Activated CD4-positive, CD25-positive, alpha-beta regulatory T cell (primary cell): ENCODE data around the gene IL22RA1.

ENCODE experiments used
- DNase-seq, 4 experiments: peaks; one replicate each; lab custom pipeline; 2025; lab: John Stamatoyannopoulos, UW

Gene IL22RA1, protein sequence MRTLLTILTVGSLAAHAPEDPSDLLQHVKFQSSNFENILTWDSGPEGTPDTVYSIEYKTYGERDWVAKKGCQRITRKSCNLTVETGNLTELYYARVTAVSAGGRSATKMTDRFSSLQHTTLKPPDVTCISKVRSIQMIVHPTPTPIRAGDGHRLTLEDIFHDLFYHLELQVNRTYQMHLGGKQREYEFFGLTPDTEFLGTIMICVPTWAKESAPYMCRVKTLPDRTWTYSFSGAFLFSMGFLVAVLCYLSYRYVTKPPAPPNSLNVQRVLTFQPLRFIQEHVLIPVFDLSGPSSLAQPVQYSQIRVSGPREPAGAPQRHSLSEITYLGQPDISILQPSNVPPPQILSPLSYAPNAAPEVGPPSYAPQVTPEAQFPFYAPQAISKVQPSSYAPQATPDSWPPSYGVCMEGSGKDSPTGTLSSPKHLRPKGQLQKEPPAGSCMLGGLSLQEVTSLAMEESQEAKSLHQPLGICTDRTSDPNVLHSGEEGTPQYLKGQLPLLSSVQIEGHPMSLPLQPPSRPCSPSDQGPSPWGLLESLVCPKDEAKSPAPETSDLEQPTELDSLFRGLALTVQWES

DNA sequence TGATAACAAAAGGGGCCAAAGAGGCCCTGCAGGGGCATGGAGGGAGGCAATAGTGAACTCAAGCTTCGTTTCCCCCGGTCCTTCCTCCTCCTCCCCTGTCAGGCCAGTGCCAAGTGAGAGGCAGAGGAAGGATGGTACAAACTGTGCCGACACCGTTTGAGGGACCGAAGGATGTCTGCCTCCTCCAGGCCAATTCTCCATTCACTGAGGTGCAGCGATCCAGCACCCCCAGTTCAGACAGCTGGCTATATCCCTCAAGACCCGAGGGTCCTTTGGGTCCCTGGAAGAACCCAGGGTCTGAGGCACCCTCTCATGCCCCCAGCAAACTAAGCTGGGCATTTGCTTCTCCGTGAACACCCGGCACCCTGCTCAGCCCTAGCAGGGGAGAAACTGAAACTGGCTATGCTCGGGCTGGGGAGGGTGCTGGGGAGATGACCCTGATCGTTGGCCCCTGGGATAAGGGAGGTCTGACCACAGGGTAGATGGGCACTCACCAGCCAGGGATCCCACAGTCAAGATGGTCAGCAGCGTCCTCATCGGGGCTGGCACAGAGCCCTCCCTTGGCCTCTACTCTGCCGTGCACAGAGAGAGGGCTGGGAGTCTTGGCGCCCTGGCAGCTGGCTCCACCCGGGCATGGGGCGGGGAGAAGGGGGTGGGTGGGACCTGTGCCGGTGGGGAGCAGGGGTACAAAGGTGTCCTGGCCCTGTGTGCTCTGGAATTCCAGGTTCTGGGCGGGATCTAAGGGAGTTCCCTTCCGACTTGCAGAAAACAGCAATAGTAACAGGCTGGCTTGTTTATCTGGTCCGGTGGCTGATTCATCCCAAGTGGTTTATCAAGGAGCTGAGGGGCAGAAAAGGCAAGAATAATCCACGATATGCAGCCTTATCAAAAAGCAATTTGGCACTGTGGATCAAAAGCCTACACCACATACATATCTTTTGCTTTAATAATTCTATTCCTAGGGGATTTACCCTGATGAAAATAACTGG, at the start of gene IL22RA1:
TSS of gene IL22RA1 (minus strand) at position 595 of the 989 bp plus-strand sequence. CDS start at position 537, 58 bp downstream.
- DNase-seq = no peak

DNA sequence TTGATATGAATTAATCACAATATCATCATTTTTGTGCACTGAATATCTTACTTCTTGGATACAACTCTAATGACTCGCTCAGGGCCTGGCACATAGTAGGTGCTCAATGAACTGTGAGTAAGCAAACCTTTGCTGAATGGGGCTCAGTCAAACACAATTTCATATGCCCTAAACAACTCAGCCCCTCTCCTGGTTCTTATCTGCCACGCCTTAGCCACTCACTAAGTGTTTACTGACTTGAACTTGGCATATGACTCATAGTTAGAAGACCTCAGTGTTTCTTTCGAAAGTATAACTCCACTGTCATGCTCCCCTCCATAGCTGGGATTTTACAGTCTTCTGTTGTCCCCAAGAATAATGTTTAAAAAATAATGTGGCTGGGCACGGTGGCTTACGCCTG, 48.9 kb upstream of the IL22RA1 start:
- no peak for DNase-seq

DNA sequence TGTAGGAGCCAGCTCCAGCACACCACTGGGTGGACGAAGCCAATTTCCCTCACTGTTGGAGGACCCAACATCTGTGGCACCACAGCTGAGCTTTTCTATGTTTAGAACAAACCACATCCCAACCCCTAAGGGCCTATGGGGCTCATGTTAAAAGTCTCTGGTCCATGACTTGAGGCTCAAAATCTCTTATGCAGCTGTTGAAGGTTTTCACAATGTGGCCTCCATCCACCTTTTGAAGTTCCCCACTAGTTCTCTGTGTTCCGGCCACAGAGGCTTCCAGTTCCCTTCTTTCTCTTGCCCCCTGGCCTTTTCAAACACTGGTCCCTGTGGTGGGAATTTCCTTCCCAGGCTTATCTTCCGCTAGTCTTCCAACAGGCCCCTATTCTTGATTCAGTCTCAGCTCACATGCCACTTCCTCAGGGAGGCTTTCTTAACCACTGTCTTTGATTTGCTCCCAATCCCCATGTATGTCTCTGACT, 48.1 kb upstream of the IL22RA1 start:
- no peak for DNase-seq

DNA sequence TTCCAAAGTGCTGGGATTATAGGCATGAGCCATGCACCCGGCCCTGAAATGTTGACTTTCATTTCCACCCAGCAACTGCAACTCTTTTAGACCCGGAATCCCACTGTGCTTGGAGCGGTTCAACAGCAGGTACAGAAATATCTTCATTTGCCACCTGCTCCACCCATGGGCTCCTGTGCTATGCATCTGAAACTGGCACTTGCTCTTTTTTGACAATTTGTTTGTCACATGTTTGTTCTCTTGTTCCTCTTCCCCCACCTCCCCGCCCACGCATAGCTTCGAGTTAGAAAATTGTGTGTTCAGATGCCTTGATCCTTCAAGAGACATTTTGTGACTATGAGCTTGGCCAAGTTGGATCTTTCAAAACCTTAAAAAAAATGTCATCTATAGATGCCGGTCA, 46.6 kb upstream of the IL22RA1 start:
- no peak for DNase-seq

DNA sequence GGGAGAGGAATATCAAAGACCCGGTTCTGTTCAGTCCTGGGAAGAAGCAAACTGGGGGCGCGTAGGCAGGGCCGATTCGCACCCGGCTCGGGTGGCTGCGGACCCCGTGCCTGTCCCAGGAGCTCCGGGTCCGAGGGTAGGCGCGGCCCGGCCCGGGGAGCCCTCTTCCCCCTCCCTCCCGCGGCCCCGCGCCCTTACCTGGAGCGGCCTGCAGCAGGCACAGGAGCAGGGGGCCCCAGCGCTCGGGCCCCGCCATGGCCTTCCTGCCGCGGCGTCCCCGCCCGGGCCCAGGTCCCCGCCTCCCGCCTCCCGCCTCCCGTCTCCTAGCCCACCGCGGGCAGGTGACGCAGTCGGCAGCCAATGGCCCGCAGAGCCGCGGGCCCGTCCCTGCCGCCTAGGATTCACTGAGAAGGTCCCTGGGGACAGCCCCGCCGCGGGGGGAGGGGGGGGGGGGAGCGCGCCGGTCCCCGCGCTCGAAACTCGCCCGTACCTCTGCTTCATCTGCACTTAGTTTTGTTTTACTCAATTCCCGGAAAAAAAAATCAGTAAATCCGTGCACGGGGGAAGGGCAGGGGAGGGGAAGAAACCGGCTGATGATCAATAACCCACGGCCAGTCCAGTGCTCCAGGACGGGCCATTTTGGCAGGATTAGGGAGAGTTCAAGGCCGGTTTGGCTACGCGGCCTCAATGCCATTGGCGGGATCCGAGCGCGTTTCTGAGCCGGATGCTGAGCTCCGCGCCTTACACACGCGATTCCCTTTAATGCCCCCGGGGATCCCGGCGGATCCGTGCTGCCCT, 44.3 kb upstream of the IL22RA1 start, which contains the start of gene IFNLR1:
TSS of gene IFNLR1 (minus strand) at position 297 of the 798 bp plus-strand sequence. CDS start at position 256, 41 bp downstream.
- DNase-seq = peak; percentile 27 to 46 (median 34)

DNA sequence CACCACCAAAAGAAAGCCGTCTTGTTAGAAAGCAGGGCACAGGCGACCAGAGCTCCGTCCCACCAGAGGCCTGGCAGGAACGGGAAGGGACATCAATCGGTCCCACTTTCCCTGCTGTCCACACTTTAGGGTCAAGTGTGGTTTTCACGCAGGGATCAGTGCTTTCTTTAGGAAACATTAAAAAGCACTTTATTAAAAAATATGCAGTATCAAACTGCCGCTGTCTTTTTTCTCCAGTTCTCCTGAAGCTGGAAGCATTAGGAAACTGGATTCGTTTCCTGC, 43.7 kb upstream of the IL22RA1 start:
- DNase-seq = no peak

DNA sequence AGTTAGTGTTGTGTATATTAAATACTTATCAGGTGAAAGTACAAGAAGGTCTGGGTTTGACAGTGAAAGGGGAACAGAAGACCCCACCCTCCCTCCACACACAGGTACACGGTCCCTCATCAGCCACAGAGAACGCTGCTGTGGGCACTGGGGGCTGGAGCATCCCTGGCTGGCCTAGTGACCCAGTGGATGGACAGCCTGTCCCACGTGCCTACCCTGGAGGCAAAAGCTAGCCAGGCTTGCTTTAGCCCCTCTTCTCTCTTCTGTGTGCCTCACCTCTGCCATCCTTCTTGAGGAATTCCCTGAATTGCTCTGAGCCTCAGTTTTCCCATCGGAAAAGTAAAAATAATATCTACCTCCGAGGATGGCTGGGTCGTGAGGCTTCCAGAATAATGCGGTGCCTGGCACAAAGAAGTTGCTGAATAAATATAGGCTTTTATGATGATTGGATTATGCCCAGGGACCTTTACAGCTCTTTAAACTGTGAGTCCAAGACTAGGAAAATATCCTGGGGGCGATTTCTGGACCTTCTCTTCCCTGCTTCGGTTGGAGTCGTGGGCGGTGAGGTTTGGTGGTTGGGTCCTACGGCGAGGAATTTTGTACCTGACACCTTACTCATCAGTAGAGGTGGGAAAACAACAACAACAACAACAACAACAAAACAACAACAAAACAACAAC, 43.2 kb upstream of the IL22RA1 start:
- DNase-seq = no peak

DNA sequence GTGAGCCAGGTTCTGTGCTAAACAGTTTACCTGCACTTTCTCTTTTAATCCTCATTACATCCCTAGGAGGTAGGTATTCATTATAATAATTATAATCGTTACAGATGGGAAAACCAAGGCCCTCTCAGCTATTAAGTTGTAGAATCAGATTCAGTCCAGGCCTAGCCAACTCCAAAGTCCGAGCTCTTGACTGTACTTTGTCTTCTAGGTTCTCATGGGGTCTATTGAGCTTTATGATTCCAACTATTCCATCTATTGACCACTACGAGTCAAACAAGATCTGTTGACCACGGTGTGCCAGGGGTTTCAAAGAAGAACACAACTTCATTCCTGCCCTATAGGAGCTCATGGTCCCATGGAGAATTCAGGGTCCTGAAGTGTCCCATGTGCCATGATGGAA, 42.1 kb upstream of the IL22RA1 start:
- DNase-seq = no peak

DNA sequence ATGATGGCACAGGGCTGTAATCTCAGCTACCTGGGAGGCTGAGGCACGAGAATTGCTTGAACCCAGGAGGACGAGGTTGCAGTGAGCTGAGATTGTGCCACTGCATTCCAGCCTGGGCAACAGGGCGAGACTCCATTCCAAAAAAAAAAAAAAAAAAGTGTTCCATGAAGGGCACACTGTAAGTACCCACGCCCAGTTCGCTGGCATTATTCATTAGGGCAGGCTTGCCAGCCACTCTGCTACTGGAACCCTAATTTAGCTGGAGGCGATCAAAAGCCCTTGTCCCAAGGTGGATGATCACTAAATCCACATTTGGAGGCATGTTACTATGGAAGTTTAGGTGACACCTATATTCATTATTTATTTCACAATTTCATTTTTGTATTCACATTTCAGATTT, 39.1 kb upstream of the IL22RA1 start:
- DNase-seq = no peak

DNA sequence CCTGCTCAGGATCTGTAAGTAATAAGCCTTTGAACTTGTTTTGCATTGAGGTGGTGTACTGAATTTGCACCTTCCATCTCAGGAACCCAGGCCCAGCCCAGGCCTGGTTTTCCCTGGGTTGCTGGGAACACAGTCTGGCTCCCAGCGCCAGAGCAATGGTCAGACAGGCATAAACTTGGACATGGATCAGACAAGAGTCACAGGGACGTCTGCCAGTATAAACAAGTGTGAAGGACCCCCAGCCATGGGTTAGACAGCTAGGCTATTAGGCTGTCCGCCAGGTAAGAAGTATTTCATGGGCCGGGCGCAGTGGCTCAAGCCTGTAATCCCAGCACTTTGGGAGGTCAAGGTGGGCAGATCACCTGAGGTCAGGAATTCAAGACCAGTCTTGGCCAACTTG, 38.7 kb upstream of the IL22RA1 start:
- no peak for DNase-seq

DNA sequence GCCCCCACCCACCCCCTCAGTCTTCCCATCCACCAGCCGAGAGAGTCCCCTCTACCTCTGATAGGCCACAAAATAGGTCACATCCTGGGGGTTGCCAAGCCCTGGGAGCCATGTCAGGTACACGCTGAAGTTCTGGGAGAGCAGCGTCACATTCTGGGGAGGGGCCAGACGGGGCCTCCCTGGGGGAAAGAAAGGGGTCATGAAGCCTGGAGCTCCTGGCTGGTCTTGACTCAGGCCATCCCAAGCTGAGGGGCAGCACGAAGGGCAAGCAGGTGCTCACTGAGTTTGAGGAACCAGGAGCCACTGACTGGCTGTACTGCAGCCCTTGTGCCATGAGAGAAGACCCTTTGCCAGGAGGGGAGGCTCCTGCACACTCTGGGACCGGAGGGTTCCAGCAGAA, 37.7 kb upstream of the IL22RA1 start:
- no peak for DNase-seq

DNA sequence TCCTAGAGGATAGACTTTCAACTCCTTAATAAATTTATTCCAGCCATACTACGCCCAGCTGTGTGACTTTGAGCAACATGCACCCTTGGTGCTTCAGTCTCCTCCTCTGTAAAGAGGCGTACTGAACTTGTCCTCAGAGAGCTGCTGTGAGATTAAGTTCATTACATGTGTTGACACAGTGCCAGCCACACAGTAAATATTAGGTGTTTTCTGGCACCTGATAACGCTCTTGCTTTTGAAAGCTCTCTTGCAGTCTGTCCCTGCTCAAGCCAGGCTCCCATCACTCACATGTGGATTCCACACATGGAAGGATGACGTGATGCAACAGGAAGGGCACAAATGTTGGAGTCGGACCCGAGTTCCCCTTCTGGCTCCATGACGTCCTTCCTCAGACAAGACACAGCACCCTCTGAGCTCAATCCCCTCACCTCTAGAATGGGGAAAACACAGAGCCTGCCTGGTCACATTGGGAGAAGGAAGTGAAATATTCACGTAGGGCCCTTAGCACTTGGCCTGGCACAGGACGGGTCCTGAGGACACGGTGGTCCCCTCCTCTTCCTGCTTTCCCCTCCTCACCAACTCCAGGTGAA, 36.4 kb upstream of the IL22RA1 start:
- DNase-seq = no peak

DNA sequence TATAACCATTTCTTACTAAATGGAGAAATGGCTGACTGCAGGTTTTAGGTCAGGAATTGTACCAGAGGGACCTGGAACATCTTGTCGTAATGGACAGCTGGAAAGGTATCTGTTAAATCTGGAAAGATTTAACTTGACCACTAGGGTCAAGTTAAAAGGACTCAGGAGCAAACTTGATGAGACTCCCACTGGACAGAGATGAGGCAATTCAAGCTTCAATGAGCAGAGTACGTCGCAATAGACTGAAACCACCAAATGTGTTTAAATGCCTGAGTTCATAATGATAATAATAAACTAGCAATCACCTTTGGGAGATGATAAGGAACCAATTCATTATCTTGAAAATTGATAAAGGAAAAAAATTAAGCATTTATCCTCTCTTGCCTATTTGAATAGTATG, 35.5 kb upstream of the IL22RA1 start:
- no peak for DNase-seq

DNA sequence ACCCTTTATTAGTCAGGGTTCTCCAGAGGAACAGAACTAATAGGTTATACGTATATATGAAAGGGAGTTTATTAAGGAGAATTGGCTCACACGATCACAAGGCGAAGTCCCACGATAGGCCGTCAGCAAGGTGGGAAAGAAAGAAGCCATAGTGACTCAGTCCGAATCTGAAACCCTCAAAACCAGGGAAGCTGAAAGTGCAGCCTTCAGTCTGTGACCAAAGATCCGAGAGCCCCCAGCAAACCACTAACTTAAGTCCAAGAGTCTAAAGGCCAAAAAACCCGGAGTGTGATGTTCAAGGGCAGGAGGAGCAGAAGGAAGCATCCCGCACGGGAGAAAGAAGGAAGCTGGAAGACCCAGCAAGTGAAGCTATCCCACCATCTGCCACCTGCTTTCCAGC, 34.2 kb upstream of the IL22RA1 start:
- no peak for DNase-seq

DNA sequence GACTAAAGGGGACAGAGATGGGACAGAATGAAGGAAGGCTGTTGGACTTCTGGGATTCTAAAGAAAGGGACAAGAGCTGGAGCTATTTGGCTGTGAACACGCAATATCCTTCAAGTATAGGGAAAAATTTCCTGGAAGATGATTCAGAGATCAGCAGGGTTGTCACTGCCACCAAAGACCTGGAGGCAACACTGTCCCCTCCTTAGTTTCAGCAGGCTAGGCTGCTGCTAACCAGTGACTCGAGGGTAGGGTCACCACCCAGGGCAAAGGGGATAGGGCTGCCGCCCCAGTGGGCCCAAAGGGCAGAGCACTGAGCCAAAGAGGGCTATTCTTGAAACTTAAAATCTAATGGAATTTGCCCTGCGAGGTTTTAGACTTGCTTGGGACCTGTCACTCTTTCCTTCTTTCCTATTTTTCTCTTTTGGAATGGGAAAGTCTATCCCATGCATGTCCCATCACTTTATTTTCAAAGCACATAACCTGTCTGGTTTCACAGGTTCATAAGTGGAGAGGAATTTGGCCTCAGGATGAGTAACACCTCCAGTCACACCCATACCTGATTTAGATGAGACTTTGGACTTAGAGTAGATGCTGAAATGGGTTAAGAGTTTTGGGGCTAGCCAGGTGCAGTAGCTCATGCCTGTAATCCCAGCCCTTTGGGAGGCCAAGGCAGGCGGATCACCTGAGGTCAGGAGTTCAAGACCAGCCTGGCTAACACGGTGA, 32.3 kb upstream of the IL22RA1 start:
- DNase-seq = no peak

DNA sequence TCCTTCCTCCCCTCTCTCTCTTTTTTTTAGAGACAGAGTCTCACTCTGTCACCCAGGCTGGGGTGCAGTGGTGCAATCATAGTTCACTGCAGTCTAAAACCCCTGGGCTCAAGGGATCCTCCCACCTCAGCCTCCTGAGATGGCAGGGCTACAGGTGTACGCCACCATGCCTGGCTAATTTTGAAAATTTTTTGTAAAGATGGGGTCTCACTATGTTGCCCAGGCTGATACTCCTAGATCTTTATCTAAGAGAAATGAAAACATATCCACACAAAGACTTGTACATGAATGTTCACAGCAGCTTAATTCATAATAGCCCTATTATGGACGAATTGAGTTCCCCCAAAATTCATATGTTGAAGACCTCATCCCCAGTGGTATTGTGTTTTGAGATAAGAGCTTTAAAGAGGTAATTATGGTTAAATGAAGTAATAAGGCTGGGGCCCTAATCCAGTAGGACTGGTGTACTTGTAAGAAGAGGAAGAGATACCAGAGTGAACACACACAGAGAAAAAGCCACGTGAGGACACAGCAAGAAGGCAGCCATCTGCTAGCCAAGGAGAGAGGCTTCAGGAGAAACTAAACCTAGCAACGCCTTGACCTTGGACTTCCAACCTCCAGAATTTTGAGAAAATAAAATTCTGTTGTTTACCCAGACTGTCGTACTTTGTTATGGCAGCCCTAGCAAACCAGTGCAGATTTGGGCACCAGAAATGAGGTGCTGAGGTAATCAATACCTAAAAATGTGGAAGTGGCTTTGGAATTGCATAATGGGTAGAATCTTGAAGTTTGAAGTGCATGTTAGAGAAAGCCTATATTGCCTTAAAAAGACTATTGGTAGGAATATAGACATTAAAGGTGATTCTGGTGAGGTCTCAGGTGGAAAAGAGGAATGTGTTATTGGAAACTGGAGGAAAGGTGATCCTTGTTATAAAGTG, 31.0 kb upstream of the IL22RA1 start:
- no peak for DNase-seq

DNA sequence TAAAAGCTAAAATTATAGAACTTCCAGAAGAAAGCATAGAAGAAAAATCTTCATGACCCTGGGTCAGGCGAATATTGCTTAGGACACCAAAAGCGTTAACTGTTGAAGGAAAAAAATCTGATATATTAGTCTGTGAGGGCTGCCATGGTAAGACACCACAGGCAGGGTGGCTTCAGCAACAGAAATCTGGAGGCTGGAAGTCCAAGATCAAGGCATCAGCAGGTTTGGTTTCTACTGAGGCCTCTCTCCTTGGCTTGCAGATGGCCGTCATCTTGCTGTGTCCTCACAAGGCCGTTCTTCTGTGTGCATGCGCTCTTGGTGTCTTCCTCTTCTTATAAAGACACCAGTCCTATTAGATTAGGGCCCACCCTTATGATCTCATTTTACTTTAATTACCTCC, 29.7 kb upstream of the IL22RA1 start:
- DNase-seq = no peak

DNA sequence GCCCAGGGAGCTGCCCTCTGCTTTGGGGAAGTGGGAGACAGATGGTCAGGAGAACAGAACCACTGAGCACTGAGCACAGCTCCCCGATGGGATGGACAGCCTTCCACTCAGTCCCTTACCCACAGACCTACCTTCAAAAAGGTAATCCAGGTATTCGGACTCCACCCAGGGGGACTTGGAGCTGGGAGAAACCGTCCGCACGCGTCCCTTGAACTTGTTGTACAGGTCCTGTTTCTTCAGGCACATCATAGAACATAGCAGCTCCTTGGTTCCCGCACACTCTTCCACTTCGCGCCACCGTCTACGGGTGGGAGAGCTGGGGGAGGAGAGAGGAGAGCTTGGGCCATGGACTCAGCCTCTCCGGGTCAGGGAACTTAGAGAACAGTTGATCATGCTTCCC, 26.3 kb upstream of the IL22RA1 start:
- DNase-seq = no peak

DNA sequence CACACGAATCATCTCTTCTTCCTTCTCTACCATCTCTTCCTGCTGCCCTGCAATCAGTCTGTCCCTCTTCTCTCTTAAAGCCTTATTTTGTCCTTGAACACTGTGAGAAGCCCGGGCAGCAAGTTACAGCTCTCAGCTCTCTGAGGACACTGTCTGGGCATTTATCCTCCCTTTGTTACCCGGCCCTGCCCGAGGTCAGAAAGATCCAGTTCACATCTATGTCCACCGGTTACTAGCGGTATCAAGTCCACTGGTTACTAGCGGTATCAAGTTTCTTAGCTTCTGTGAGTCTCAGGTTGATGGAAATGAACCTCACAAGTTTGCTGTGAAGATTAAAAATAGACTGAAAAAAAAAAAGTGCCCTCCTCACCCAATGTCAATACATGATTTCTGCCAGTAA, 25.3 kb upstream of the IL22RA1 start:
- no peak for DNase-seq
